Testis (tissue), 2 donors: ENCODE results near the gene DAZL.

Experiments
- POLR2A ChIP-seq: fragments of 450-650 bp; IDR thresholded peaks from one replicate; pipeline ENCODE4 v1.6.1; 2017; ENCODE audit warnings: antibody characterized with exemption, mild to moderate bottlenecking, moderate library complexity
- TF ChIP-seq, protein P1 (sequence below), 3 experiments: fragments of 450-650 bp in 2 of 3; fragments of 200-600 bp in 1 of 3; sonication (generic) in 1 of 3; IDR thresholded peaks; one replicate each; pipeline ENCODE4 v1.5.1; 2016 to 2019; ENCODE audit warnings: antibody characterized with exemption in 3 of 3, mild to moderate bottlenecking in 2 of 3, moderate library complexity in 1 of 3

DNA sequence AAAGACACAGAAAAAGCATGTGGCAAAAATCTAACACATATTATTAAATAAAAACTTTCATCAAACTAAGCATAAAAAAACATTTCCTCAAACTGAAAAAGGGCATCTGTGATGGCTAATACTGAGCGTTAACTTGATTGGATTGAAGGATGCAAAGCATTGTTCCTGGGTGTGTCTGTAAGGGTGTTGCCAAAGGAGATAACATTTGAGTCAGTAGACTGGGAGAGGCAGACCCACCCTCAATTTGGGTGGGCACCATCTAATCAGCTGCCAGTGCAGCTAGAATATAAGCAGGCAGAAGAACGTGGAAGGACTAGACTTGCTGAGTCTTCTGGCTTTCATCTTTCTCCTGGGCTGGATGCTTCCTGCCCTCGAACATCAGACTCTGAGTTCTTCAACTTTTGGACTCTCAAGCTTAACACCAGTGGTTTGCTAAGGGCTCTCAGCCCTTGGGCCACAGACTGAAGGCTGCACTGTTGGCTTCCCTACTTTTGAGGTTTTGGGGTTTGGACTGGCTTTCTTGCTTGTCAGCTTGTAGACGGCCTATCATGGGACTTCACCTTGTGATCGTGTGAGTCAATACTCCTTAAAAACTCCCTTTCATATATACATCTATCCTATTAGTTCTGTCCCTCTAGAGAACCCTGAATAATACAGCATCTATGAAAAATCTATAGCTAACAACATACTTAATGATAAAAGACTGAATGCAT lies 45.4 kb downstream of the DAZL start:
- TF ChIP-seq, protein P1, sequence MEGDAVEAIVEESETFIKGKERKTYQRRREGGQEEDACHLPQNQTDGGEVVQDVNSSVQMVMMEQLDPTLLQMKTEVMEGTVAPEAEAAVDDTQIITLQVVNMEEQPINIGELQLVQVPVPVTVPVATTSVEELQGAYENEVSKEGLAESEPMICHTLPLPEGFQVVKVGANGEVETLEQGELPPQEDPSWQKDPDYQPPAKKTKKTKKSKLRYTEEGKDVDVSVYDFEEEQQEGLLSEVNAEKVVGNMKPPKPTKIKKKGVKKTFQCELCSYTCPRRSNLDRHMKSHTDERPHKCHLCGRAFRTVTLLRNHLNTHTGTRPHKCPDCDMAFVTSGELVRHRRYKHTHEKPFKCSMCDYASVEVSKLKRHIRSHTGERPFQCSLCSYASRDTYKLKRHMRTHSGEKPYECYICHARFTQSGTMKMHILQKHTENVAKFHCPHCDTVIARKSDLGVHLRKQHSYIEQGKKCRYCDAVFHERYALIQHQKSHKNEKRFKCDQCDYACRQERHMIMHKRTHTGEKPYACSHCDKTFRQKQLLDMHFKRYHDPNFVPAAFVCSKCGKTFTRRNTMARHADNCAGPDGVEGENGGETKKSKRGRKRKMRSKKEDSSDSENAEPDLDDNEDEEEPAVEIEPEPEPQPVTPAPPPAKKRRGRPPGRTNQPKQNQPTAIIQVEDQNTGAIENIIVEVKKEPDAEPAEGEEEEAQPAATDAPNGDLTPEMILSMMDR (IDR thresholded peaks at IDR 0.05) = no peak
- no peak for TF ChIP-seq POLR2A
